GM12892 (cell line): ENCODE data around the gene FOXA3.

Source experiments
- POLR2A ChIP-seq: IDR thresholded peaks from 2 replicates; pipeline ENCODE4 v1.6.1; 2011; ENCODE audit warnings: low read depth, low read length, control low read depth
- POLR2AphosphoS5 ChIP-seq: IDR thresholded peaks from 2 replicates; pipeline ENCODE4 v1.6.1; 2011; ENCODE audit warnings: low read depth, low read length, control low read depth
- TAF1 ChIP-seq: IDR thresholded peaks from 2 replicates; pipeline ENCODE4 v1.6.1; 2011; ENCODE audit warnings: low read depth, mild to moderate bottlenecking, control low read depth, low read length, borderline replicate concordance

DNA sequence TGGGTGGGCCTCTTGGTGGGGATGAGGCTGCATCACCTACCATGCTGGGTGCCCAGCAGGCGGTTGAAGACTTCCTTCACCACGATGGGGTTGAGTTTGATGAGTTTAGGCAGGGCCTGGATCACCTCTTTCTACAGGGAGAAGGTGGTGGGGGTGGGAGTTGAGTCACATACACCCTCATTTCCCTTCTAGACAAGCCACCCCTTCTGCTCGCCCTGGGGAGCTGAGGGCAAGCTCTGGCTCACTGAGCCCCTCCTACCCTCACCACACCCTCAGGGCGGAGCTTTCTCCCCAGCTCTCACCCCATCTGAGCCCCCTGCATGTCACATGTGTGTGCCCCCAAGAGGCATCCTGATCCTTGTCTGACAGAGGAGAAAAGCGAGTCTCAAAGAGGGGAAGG is 41.4 kb upstream of the FOXA3 start:
- TF ChIP-seq POLR2AphosphoS5 (no peak), POLR2A (no peak), TAF1 (no peak)
